Left forelimb (tissue), 1 donor: ENCODE results near the gene UNC45B.
"Not testable (repeated sequence)": the region's sequence is repeated elsewhere in the genome, so short reads cannot be mapped to it uniquely, and the experiment has no call there.

Experiments
- DNase-seq: peaks from one replicate; pipeline ENCODE4 v3.0.0-alpha.2; 2018; ENCODE audit warnings: low spot score

Gene UNC45B

GRCh38 chr17:35170968-35171771, 23.6 kb downstream of the UNC45B start:
- DNase-seq, result peak; percentile 52

GRCh38 chr17:35171834-35172233, 24.2 kb downstream of the UNC45B start:
- DNase-seq, result no peak

GRCh38 chr17:35172321-35172720, 24.7 kb downstream of the UNC45B start:
- peak; percentile 14 for DNase-seq

- no peak for DNase-seq
Observed at GRCh38 chr17:35174835-35175334, 27.3 kb downstream of the UNC45B start.

- peak; percentile 57 for DNase-seq
Observed at GRCh38 chr17:35175638-35176415, 28.2 kb downstream of the UNC45B start.

- peak; percentile 51 for DNase-seq
Observed at GRCh38 chr17:35176897-35177296, 29.3 kb downstream of the UNC45B start.

- DNase-seq, result not testable (repeated sequence)
Observed at GRCh38 chr17:35179379-35179778, 31.8 kb downstream of the UNC45B start.

- DNase-seq, result peak; percentile 25
Observed at GRCh38 chr17:35183332-35183731, 35.7 kb downstream of the UNC45B start.

- DNase-seq, result peak; percentile 6
Observed at GRCh38 chr17:35184274-35184673, 36.7 kb downstream of the UNC45B start.

GRCh38 chr17:35185849-35186248, 38.2 kb downstream of the UNC45B start:
- no peak for DNase-seq

- DNase-seq, result no peak
Observed at GRCh38 chr17:35187481-35187880, 39.9 kb downstream of the UNC45B start.

- DNase-seq, result no peak
Observed at GRCh38 chr17:35188111-35188510, 40.5 kb downstream of the UNC45B start.

GRCh38 chr17:35189291-35189690, 41.7 kb downstream of the UNC45B start:
- DNase-seq, result no peak

- no peak for DNase-seq
Observed at GRCh38 chr17:35191001-35191695, 43.5 kb downstream of the UNC45B start.

- no peak for DNase-seq
Observed at GRCh38 chr17:35192708-35193107, 45.1 kb downstream of the UNC45B start.

GRCh38 chr17:35194001-35194400, 46.4 kb downstream of the UNC45B start, which contains the start of gene SLC35G3:
Gene SLC35G3 (minus strand): TSS chr17:35194393. CDS start chr17:35194307, 86 bp downstream.
- not testable (repeated sequence) for DNase-seq

GRCh38 chr17:35195062-35195461, 47.4 kb downstream of the UNC45B start:
- not testable (repeated sequence) for DNase-seq

GRCh38 chr17:35202582-35202981, 55.0 kb downstream of the UNC45B start:
- not testable (repeated sequence) for DNase-seq

GRCh38 chr17:35210741-35211140, 63.1 kb downstream of the UNC45B start:
- DNase-seq, result no peak

GRCh38 chr17:35212668-35213067, 65.1 kb downstream of the UNC45B start:
- no peak for DNase-seq

GRCh38 chr17:35213412-35213940, 65.9 kb downstream of the UNC45B start:
- no peak for DNase-seq

GRCh38 chr17:35214192-35214591, 66.6 kb downstream of the UNC45B start:
- DNase-seq, result no peak
